ENCODE data around the gene NHSL2. TPM values are rescaled to one million over a fixed set of nuclear protein-coding genes. Genes with fewer than 3 reads are reported as not detected.

Gene NHSL2
- polyA plus RNA-seq, 1 of the 3 experiments (the other 2 are of a cell fraction) = 0.61 TPM

DNA sequence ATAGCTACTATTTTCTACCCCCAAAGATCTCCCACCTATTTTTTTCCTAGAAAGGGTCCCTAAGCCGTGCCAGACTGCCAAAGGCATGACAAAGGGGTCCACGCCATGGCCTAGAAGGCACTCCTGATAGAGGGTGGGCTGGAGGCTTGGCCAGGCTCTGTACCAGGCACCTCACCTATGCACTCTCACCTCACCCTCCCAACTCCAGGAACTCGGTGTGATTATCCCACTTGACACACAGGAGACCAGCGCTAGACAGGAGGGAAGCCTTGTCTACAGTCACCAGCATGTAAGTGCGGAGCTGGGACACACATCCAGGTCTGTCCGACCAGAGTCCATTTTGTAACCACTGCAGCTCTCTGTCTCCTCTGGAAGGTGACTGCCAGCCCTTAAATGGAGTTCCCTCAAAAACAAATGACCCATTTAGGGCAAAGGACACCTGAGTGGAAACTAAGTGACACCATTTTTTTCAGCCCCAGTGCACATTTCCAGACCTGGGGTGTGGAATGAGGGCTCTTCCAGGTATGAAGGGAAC lies 114.7 kb downstream of the NHSL2 start:
- ChIA-PET CTCF (interaction anchor here (1.1 to 11.1 kb wide), 4 partner anchors 6 to 102 kb away, joined by 3 to 257 read pairs (median 44); partner anchors contain the start of gene RTL5), POLR2A (no interaction called here)
- 60% methylated on average over 3 of the region's 6 CpGs for WGBS (ENCODE audit: low lambda C conversion rate)

DNA sequence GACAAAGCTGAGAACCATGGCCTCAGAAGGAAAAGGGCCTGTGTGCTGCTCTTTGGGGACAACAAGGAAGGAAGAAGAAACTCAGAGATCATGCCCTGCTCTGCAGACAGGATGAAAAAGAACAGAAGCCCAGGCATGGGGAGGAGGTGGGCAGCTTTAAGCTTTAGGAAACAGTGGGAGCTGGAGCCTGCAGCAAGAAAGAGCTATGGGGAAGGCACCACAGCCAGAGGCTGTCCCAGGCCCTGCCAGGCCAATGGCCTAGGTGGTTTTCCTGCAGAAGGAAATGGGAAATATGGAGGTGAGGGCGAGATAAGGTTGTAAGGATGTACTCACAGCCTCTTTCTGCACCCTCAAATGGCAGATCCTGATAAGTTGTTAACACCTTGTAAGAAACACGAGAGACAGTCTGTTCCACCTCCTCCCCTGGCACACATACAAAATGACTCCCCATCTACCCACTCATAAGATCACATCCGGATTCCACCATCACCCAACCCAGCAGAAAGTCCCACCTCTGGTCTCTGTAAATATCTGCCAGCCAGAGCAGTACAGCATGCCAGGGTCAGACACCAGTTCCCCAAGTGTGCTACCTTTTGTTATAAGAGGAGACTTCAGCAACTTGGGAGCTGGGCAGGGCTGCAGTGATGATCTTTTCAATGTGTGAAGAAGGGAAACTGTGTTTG lies 115.8 kb downstream of the NHSL2 start:
- H3K79me2 ChIP-seq (ENCODE audit: insufficient read depth) = no peaks in the 10 kb centered on the region
- H3F3A ChIP-seq (replicated peaks; ENCODE audit: insufficient read depth) = peaks cover 21% of the 10 kb centered on the region
- ChIA-PET CTCF (interaction anchor here (1.1 to 11.1 kb wide), 4 partner anchors 7 to 101 kb away, joined by 3 to 257 read pairs (median 48); partner anchors contain the start of gene RTL5), POLR2A (interaction anchor here (1.2 kb wide), 1 partner anchor 105 kb away, joined by 5 read pairs; the partner anchor contains the start of gene RTL5)
- H3K36me3 ChIP-seq (replicated peaks in 1 of 2; ENCODE audit: control insufficient read depth in 1 of 2, insufficient read depth in 2 of 2, low read length in 1 of 2) = no peaks in the 10 kb centered on the region
- H4K20me1 ChIP-seq (ENCODE audit: insufficient read depth) = peaks cover 12% of the 10 kb centered on the region
- H3K27ac ChIP-seq (ENCODE audit: low read depth in 2 of 2, low read length in 1 of 2) = no peak overlapping the region
- no peak for TF ChIP-seq MEF2A (IDR thresholded peaks at IDR 0.05; ENCODE audit: borderline replicate concordance, low read depth)
- no peak for TF ChIP-seq TCF12 (IDR thresholded peaks at IDR 0.05)
- TF ChIP-seq FOXJ3 (CRISPR knock-in tag; IDR thresholded peaks at IDR 0.05) = no peak
- TF ChIP-seq, protein P1, sequence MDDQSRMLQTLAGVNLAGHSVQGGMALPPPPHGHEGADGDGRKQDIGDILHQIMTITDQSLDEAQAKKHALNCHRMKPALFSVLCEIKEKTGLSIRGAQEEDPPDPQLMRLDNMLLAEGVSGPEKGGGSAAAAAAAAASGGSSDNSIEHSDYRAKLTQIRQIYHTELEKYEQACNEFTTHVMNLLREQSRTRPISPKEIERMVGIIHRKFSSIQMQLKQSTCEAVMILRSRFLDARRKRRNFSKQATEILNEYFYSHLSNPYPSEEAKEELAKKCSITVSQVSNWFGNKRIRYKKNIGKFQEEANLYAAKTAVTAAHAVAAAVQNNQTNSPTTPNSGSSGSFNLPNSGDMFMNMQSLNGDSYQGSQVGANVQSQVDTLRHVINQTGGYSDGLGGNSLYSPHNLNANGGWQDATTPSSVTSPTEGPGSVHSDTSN (IDR thresholded peaks at IDR 0.05) = no peak
- no peak for TF ChIP-seq GABPA (IDR thresholded peaks at IDR 0.05; ENCODE audit: low read depth)
- no peak for TF ChIP-seq GATA2 (CRISPR knock-in tag; IDR thresholded peaks at IDR 0.05)
- no peak for TF ChIP-seq RXRA (IDR thresholded peaks at IDR 0.05; ENCODE audit: borderline replicate concordance, low read depth)
- TF ChIP-seq, protein P2, sequence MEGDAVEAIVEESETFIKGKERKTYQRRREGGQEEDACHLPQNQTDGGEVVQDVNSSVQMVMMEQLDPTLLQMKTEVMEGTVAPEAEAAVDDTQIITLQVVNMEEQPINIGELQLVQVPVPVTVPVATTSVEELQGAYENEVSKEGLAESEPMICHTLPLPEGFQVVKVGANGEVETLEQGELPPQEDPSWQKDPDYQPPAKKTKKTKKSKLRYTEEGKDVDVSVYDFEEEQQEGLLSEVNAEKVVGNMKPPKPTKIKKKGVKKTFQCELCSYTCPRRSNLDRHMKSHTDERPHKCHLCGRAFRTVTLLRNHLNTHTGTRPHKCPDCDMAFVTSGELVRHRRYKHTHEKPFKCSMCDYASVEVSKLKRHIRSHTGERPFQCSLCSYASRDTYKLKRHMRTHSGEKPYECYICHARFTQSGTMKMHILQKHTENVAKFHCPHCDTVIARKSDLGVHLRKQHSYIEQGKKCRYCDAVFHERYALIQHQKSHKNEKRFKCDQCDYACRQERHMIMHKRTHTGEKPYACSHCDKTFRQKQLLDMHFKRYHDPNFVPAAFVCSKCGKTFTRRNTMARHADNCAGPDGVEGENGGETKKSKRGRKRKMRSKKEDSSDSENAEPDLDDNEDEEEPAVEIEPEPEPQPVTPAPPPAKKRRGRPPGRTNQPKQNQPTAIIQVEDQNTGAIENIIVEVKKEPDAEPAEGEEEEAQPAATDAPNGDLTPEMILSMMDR (IDR thresholded peaks at IDR 0.05) = no peak
- TF ChIP-seq, protein P3, sequence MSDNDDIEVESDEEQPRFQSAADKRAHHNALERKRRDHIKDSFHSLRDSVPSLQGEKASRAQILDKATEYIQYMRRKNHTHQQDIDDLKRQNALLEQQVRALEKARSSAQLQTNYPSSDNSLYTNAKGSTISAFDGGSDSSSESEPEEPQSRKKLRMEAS (IDR thresholded peaks at IDR 0.05; ENCODE audit: low read depth) = no peak
- TF ChIP-seq TAF1 (IDR thresholded peaks at IDR 0.05; ENCODE audit: borderline replicate concordance, low read depth, low read length) = no peak
- TF ChIP-seq RFX5 (IDR thresholded peaks at IDR 0.05; ENCODE audit: low read length) = no peak
- TF ChIP-seq FOSL2 (IDR thresholded peaks at IDR 0.05; ENCODE audit: borderline replicate concordance, low read depth) = no peak
- no peak for TF ChIP-seq EP300 (IDR thresholded peaks at IDR 0.05; ENCODE audit: borderline replicate concordance in 1 of 2, low read depth in 1 of 2, low read length in 1 of 2)
- TF ChIP-seq, protein P4, sequence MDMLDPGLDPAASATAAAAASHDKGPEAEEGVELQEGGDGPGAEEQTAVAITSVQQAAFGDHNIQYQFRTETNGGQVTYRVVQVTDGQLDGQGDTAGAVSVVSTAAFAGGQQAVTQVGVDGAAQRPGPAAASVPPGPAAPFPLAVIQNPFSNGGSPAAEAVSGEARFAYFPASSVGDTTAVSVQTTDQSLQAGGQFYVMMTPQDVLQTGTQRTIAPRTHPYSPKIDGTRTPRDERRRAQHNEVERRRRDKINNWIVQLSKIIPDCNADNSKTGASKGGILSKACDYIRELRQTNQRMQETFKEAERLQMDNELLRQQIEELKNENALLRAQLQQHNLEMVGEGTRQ (IDR thresholded peaks at IDR 0.05; ENCODE audit: borderline replicate concordance, low read depth, low read length) = no peak
- no peak for TF ChIP-seq NFIC (IDR thresholded peaks at IDR 0.05; ENCODE audit: borderline replicate concordance)
- no peak for TF ChIP-seq MXI1 (IDR thresholded peaks at IDR 0.05; ENCODE audit: low read depth, low read length)
- no peak for TF ChIP-seq CHD2 (IDR thresholded peaks at IDR 0.05; ENCODE audit: low read length, partially characterized antibody)
- TF ChIP-seq ELF1 (IDR thresholded peaks at IDR 0.05) = no peak
- TF ChIP-seq NRF1 (IDR thresholded peaks at IDR 0.05; ENCODE audit: low read depth, low read length) = no peak
- no peak for TF ChIP-seq SIN3A (IDR thresholded peaks at IDR 0.05; ENCODE audit: borderline replicate concordance, low read depth, low read length)
- no peaks in the 10 kb centered on the region for H3K9me3 ChIP-seq
- no peaks in the 10 kb centered on the region for H3K9me2 ChIP-seq
- H3K9ac ChIP-seq = no peak overlapping the region
- 43% methylated on average over 3 of the region's 3 CpGs for WGBS (ENCODE audit: low lambda C conversion rate)
- H3K27me3 ChIP-seq (ENCODE audit: insufficient read depth) = 0 out of 2 replicates have a peak, but pooled peaks cover 9% of the 10 kb centered on the region
- H3K4me3 ChIP-seq (ENCODE audit: low read depth in 2 of 2, low read length in 1 of 2) = no peak overlapping the region
- H3K4me1 ChIP-seq (ENCODE audit: control insufficient read depth in 1 of 2, insufficient read depth in 2 of 2, low read depth in 1 of 2, low read length in 1 of 2) = peaks cover 18 to 33% of the 10 kb centered on the region in 2 experiments
- no peak for DNase-seq
- no peak overlapping the region for H2AFZ ChIP-seq (ENCODE audit: low read depth)
- no peak overlapping the region for H3K4me2 ChIP-seq

More for the DNA sequence above, 114.7 kb downstream of the NHSL2 start:
- H3F3A ChIP-seq (replicated peaks; ENCODE audit: insufficient read depth) = peaks cover 19% of the 10 kb centered on the region
- H3K9me3 ChIP-seq = no peaks in the 10 kb centered on the region
- H3K4me3 ChIP-seq (ENCODE audit: low read depth in 2 of 2, low read length in 1 of 2) = no peak overlapping the region
- no peak for DNase-seq
- H2AFZ ChIP-seq (ENCODE audit: low read depth) = no peak overlapping the region
- no peaks in the 10 kb centered on the region for H3K36me3 ChIP-seq (replicated peaks in 1 of 2; ENCODE audit: control insufficient read depth in 1 of 2, insufficient read depth in 2 of 2, low read length in 1 of 2)
- no peak overlapping the region for H3K4me2 ChIP-seq
- TF ChIP-seq FOXJ3 (CRISPR knock-in tag; IDR thresholded peaks at IDR 0.05) = no peak
- no peak overlapping the region for H3K9ac ChIP-seq
- peaks cover 9% of the 10 kb centered on the region for H4K20me1 ChIP-seq (ENCODE audit: insufficient read depth)
- H3K4me1 ChIP-seq (ENCODE audit: control insufficient read depth in 1 of 2, insufficient read depth in 2 of 2, low read depth in 1 of 2, low read length in 1 of 2) = peaks cover 16 to 30% of the 10 kb centered on the region in 2 experiments
- H3K27me3 ChIP-seq (ENCODE audit: insufficient read depth) = 0 out of 2 replicates have a peak, but pooled peaks cover 11% of the 10 kb centered on the region
- no peaks in the 10 kb centered on the region for H3K9me2 ChIP-seq
- H3K79me2 ChIP-seq (ENCODE audit: insufficient read depth) = no peaks in the 10 kb centered on the region
- H3K27ac ChIP-seq (ENCODE audit: low read depth in 2 of 2, low read length in 1 of 2) = no peak overlapping the region
